Astrocyte (in vitro differentiated cells and primary cell): ENCODE results near the gene CREBL2. TPM values are rescaled to one million over a fixed set of nuclear protein-coding genes. Genes with fewer than 3 reads are reported as not detected.
A peak's percentile ranks its signal among the peaks of the same experiment; 100 is the strongest.
"Not testable (repeated sequence)": the region's sequence is repeated elsewhere in the genome, so short reads cannot be mapped to it uniquely, and the experiment has no call there.

ENCODE experiments used
- DNase-seq: peaks from one replicate; pipeline ENCODE4 v3.0.0-alpha.2; 2010; ENCODE audit warnings: low read depth
- FAIRE-seq: peaks from 2 replicates; lab custom pipeline; 2011; peaks lifted over from hg19 to GRCh38; lab: Jason Lieb, UNC
- H2AFZ ChIP-seq: 2 replicates; pipeline ENCODE4 v1.6.0; 2012; ENCODE audit warnings: low read depth, low read length, inconsistent platforms
- H3K27ac ChIP-seq: 2 replicates; pipeline ENCODE4 v1.5.1; 2011; ENCODE audit warnings: low read depth, low read length, inconsistent platforms
- H3K27me3 ChIP-seq: 2 replicates; pipeline ENCODE4 v1.6.0; 2011; ENCODE audit warnings: low read length, inconsistent platforms; ENCODE audit not compliant: insufficient read depth
- H3K36me3 ChIP-seq: 2 replicates; pipeline ENCODE4 v1.5.1; 2011; ENCODE audit warnings: low read length, inconsistent platforms; ENCODE audit not compliant: insufficient read depth
- H3K4me1 ChIP-seq: 2 replicates; pipeline ENCODE4 v1.5.1; 2011; ENCODE audit warnings: low read length, inconsistent platforms; ENCODE audit not compliant: insufficient read depth
- H3K4me2 ChIP-seq: 2 replicates; pipeline ENCODE4 v1.6.0; 2012; ENCODE audit warnings: low read length, inconsistent platforms
- H3K4me3 ChIP-seq: 2 replicates; pipeline ENCODE4 v1.5.1; 2011; ENCODE audit warnings: low read depth, mild to moderate bottlenecking, low read length, inconsistent platforms; ENCODE audit not compliant: insufficient read depth
- H3K79me2 ChIP-seq: 2 replicates; pipeline ENCODE4 v1.6.0; 2012; ENCODE audit warnings: mild to moderate bottlenecking, low read length, inconsistent platforms; ENCODE audit not compliant: insufficient read depth
- H3K9ac ChIP-seq: 2 replicates; pipeline ENCODE4 v1.6.0; 2012; ENCODE audit warnings: mild to moderate bottlenecking, low read length, inconsistent platforms
- H3K9me3 ChIP-seq: 2 replicates; pipeline ENCODE4 v1.5.1; 2012; ENCODE audit warnings: low read depth, mild to moderate bottlenecking, low read length, inconsistent platforms; ENCODE audit not compliant: insufficient read depth
- H4K20me1 ChIP-seq: 2 replicates; pipeline ENCODE4 v1.6.0; 2012; ENCODE audit warnings: low read length, inconsistent platforms; ENCODE audit not compliant: insufficient read depth
- H3K27ac Mint-ChIP-seq: one replicate; pipeline ENCODE4 v1.8.0; 2021; ENCODE audit warnings: mild to moderate bottlenecking, mixed read lengths; ENCODE audit not compliant: unreplicated experiment
- H3K27me3 Mint-ChIP-seq: one replicate; pipeline ENCODE4 v1.8.0; 2021; ENCODE audit warnings: low read depth, mixed read lengths; ENCODE audit not compliant: unreplicated experiment
- H3K36me3 Mint-ChIP-seq: one replicate; pipeline ENCODE4 v1.8.0; 2021; ENCODE audit warnings: low read depth, mixed read lengths; ENCODE audit not compliant: unreplicated experiment
- H3K4me1 Mint-ChIP-seq: one replicate; pipeline ENCODE4 v1.8.0; 2021; ENCODE audit warnings: low read depth, mixed read lengths; ENCODE audit not compliant: unreplicated experiment
- H3K4me3 Mint-ChIP-seq: one replicate; pipeline ENCODE4 v1.8.0; 2021; ENCODE audit warnings: mild to moderate bottlenecking, moderate library complexity, mixed read lengths; ENCODE audit not compliant: unreplicated experiment
- H3K9me3 Mint-ChIP-seq: one replicate; pipeline ENCODE4 v1.8.0; 2021; ENCODE audit warnings: mild to moderate bottlenecking, mixed read lengths; ENCODE audit not compliant: unreplicated experiment
- EZH2 ChIP-seq: IDR thresholded peaks from 2 replicates; pipeline ENCODE4 v1.6.1; 2012; ENCODE audit warnings: mild to moderate bottlenecking, low read length, inconsistent platforms; ENCODE audit not compliant: insufficient read depth
- total RNA-seq: library from RNA; stranded (reverse); gene quantifications from 2 replicates; pipeline ENCODE4 v1.2.1, GENCODE V29; 2021
- TF ChIP-seq, protein P1 (sequence below): IDR thresholded peaks from 2 replicates; pipeline ENCODE4 v1.5.1; 2011; ENCODE audit warnings: low read depth, mild to moderate bottlenecking, inconsistent platforms, low read length, moderate library complexity; ENCODE audit not compliant: insufficient read depth

The CREBL2 gene
- total RNA-seq, 1 donor from 2014 or later, result 14.8 TPM

DNA sequence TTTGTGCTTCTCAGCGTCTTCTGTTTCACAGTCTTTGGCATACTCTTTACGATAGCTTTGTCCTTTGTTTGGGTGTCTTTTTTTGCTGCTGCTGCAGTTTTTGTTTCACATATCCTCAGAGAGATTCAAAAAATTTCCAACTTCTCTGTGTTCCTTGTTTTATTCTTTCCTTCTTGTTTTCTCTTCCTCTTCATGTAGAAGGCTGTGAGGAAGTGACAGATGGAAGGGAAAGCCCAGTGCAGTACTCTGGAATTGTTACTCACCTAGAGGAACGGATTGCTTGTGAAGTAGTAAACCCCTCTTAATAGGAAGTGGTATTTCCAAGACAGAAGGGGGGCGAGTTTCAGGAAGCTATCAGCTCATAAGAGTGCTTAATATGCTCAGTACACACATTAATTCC, 1.7 kb downstream of the CREBL2 start:
- Histone ChIP-seq H3K36me3 (no peaks in the 10 kb centered on the region), H4K20me1 (peaks cover 4% of the 10 kb centered on the region), H3K4me2 (peak overlapping the region; percentile 96), H3K9me3 (no peaks in the 10 kb centered on the region), H3K79me2 (peaks cover 25% of the 10 kb centered on the region), H3K27me3 (no peaks in the 10 kb centered on the region), H3K4me1 (no peaks in the 10 kb centered on the region), H3K9ac (peak overlapping the region; percentile 3), H2AFZ (no peak overlapping the region), H3K4me3 (no peak overlapping the region), H3K27ac (no peak overlapping the region)
- no peak for TF ChIP-seq EZH2
- TF ChIP-seq, protein P1, sequence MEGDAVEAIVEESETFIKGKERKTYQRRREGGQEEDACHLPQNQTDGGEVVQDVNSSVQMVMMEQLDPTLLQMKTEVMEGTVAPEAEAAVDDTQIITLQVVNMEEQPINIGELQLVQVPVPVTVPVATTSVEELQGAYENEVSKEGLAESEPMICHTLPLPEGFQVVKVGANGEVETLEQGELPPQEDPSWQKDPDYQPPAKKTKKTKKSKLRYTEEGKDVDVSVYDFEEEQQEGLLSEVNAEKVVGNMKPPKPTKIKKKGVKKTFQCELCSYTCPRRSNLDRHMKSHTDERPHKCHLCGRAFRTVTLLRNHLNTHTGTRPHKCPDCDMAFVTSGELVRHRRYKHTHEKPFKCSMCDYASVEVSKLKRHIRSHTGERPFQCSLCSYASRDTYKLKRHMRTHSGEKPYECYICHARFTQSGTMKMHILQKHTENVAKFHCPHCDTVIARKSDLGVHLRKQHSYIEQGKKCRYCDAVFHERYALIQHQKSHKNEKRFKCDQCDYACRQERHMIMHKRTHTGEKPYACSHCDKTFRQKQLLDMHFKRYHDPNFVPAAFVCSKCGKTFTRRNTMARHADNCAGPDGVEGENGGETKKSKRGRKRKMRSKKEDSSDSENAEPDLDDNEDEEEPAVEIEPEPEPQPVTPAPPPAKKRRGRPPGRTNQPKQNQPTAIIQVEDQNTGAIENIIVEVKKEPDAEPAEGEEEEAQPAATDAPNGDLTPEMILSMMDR, result no peak
- H3K27me3 Mint-ChIP-seq, result no peaks in the 10 kb centered on the region
- DNase-seq, result no peak
- no peak for FAIRE-seq
- H3K4me3 Mint-ChIP-seq, result peak overlapping the region; percentile 71
- peaks cover 10% of the 10 kb centered on the region for H3K4me1 Mint-ChIP-seq
- no peak overlapping the region for H3K27ac Mint-ChIP-seq
- H3K36me3 Mint-ChIP-seq, result no peaks in the 10 kb centered on the region
- no peaks in the 10 kb centered on the region for H3K9me3 Mint-ChIP-seq

DNA sequence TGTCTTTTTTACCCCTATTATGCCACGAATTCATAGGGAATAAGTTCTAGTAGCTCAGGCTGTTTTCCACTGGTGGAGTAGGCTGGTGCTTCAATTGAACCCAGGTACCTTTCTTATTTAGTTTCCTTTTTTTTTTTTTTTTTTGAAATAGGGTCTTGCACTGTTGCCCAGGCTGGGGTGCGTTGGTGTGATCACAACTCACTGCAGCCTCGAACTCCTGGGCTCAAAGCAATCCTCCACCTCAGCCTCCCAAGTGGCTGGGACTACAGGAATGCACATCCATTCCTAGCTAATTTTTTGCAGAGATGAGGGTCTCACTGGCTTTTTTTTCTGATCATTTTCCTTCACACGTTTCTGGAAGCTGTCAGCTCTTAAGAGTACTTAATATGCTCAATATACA, 2.7 kb downstream of the CREBL2 start:
- Histone ChIP-seq H3K79me2 (peaks cover 25% of the 10 kb centered on the region), H2AFZ (no peak overlapping the region), H3K4me1 (no peaks in the 10 kb centered on the region), H4K20me1 (peaks cover 4% of the 10 kb centered on the region), H3K36me3 (no peaks in the 10 kb centered on the region), H3K9ac (no peak overlapping the region), H3K4me2 (no peak overlapping the region), H3K27me3 (no peaks in the 10 kb centered on the region), H3K27ac (no peak overlapping the region), H3K9me3 (no peaks in the 10 kb centered on the region), H3K4me3 (no peak overlapping the region)
- Mint-ChIP-seq H3K9me3 (no peaks in the 10 kb centered on the region), H3K4me1 (peaks cover 10% of the 10 kb centered on the region), H3K4me3 (no peak overlapping the region), H3K27ac (no peak overlapping the region), H3K27me3 (no peaks in the 10 kb centered on the region), H3K36me3 (no peaks in the 10 kb centered on the region)
- no peak for FAIRE-seq
- TF ChIP-seq, protein P1, result no peak
- no peak for TF ChIP-seq EZH2
- no peak for DNase-seq

DNA sequence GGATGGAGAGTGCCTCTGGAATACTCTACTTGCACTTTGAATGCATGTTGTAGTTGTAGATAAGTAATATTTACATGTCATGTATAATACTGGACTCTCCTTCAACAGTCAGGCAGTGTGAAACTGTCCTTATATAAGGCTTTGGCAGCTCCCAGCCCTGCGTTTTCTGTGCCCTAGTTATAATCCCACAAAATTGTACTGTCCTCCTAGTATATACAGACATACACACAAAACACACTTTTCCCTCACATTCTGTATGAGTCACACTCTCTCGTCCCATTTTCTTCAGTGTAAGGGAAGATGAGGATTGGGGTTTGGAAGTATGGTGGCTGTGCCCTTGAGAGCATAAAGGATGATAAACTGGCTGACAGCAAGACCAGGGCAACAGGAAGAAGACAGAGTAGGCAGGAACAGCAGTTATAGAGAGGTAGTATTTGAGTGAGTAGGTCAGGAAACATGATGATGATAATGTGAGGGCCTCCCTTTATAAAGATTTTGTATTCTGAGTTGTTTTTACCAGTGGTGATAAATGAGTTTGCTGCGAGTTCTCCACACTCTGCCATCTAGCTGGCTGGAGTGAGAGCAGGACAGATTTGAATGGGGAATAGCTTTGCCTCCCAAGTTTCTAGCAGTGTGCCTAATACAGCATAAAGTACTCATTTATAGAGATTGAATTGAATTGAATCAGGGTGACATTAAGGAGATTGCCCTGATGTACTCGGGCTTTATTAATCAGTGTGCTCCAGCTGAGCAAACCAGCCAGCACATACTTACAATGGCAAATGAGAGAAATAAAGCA, 5.0 kb downstream of the CREBL2 start:
- Histone ChIP-seq H4K20me1 (peaks cover 4% of the 10 kb centered on the region), H3K9me3 (no peaks in the 10 kb centered on the region), H3K4me1 (no peaks in the 10 kb centered on the region), H3K9ac (no peak overlapping the region), H3K79me2 (peaks cover 25% of the 10 kb centered on the region), H3K27ac (no peak overlapping the region), H3K4me2 (no peak overlapping the region), H3K27me3 (no peaks in the 10 kb centered on the region), H3K4me3 (no peak overlapping the region), H3K36me3 (no peaks in the 10 kb centered on the region), H2AFZ (no peak overlapping the region)
- DNase-seq, result peak; percentile 8
- Mint-ChIP-seq H3K9me3 (no peaks in the 10 kb centered on the region), H3K27ac (no peak overlapping the region), H3K4me1 (peaks cover 10% of the 10 kb centered on the region), H3K36me3 (peaks cover 3% of the 10 kb centered on the region), H3K4me3 (peak overlapping the region; percentile 58), H3K27me3 (no peaks in the 10 kb centered on the region)
- FAIRE-seq, result no peak
- TF ChIP-seq, protein P1, result no peak
- no peak for TF ChIP-seq EZH2

DNA sequence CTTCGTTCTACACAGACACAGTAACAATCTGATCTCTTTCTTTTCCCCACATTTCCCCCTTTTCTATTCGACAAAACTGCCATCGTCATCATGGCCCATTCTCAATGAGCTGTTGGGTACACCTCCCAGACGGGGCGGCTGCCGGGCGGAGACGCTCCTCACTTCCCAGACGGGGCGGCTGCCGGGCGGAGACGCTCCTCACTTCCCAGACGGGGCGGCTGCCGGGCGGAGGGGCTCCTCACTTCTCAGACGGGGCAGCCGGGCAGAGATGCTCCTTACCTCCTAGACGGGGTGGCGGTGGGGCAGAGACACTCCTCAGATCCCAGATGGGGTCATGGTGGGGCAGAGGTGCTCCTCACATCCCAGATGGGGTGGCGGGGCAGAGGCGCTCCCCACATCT, 6.4 kb downstream of the CREBL2 start:
- FAIRE-seq, H3K4me1 ChIP-seq, H3K4me2 ChIP-seq, H3K9me3 ChIP-seq, H4K20me1 ChIP-seq, H3K36me3 ChIP-seq, H3K36me3 Mint-ChIP-seq, H2AFZ ChIP-seq, H3K27ac Mint-ChIP-seq, H3K27me3 ChIP-seq, H3K9ac ChIP-seq, H3K27ac ChIP-seq, H3K4me3 ChIP-seq, H3K27me3 Mint-ChIP-seq, H3K4me3 Mint-ChIP-seq, H3K9me3 Mint-ChIP-seq, DNase-seq: not testable (repeated sequence)
- peaks cover 25% of the 10 kb centered on the region for H3K79me2 ChIP-seq
- H3K4me1 Mint-ChIP-seq, result peaks cover 10% of the 10 kb centered on the region
